Right lobe of liver (tissue), 6 donors: ENCODE results near the gene MICU1. TPM values are rescaled to one million over a fixed set of nuclear protein-coding genes. Genes with fewer than 3 reads are reported as not detected.

Experiments
- ATAC-seq, 4 donors: fragments of 200-7000 bp; cut with Tn5 transposase; one replicate each; pipeline ENCODE4 v1.9.1; 2020; ENCODE audit warnings: mild to moderate bottlenecking in 4 of 4, moderate library complexity in 4 of 4
- DNase-seq, 3 donors: peaks; one replicate each; pipeline ENCODE4 v3.0.0-alpha.2; 2020
- H3K27ac ChIP-seq, 3 donors: fragments of 200-600 bp; one replicate each; pipeline ENCODE4 v1.8.0; 2022
- H3K27me3 ChIP-seq, 2 donors: fragments of 200-600 bp; one replicate each; pipeline ENCODE4 v1.8.0; 2022
- H3K36me3 ChIP-seq, 4 donors: fragments of 200-600 bp; sonication (generic) in 1 of 4; one replicate each; pipeline versions ENCODE4 v1.5.1 to v1.8.0; 2017 to 2022; ENCODE audit warnings: control low read depth in 1 of 4
- H3K4me1 ChIP-seq, 4 donors: fragments of 200-600 bp; sonication (generic) in 1 of 4; one replicate each; pipeline versions ENCODE4 v1.5.1 to v1.8.0; 2017 to 2022; ENCODE audit warnings: control low read depth in 1 of 4
- H3K4me3 ChIP-seq, 3 donors: fragments of 200-600 bp; one replicate each; pipeline ENCODE4 v1.8.0; 2022
- H3K9me3 ChIP-seq, 4 donors: fragments of 200-600 bp; sonication (generic) in 1 of 4; one replicate each; pipeline versions ENCODE4 v1.5.1 to v1.8.0; 2017 to 2022; ENCODE audit warnings: control low read depth in 1 of 4
- POLR2A ChIP-seq: fragments of 450-650 bp; IDR thresholded peaks from one replicate; pipeline ENCODE4 v1.6.1; 2017; ENCODE audit warnings: antibody characterized with exemption, mild to moderate bottlenecking
- WGBS: methylation state at CpG from one replicate; pipeline ENCODE4 v1.1.6; 2018; ENCODE audit warnings: low coverage, low lambda C conversion rate; ENCODE audit not compliant: insufficient coverage; ENCODE audit errors: missing lambda C conversion rate; 5-methylcytosine and 5-hydroxymethylcytosine counted together
- intact Hi-C, 2 donors: fragments of 100-400 bp; cut with DNase I; formaldehyde crosslinking; loops; one replicate each; pipeline versions ENCODE4 v1.11.2 to v1.14.1; 2022
- total RNA-seq, 6 experiments: library from RNA; depleted of rRNA in 2 of 6; stranded (reverse); fragments of >200 nt in 2 of 6; fragmentation: NEBNext Ultra II Directional in 3 of 6; extraction: Animal tissue kit (Norgen Biotek cat#: 25700) in 3 of 6; gene quantifications; one replicate each; pipeline versions ENCODE4 v1.1.0 to v1.2.4, GENCODE V29; 2016 to 2023
- TF ChIP-seq, protein P1 (sequence below), 4 donors: fragments of 200-600 bp in 3 of 4; fragments of 450-650 bp in 1 of 4; IDR thresholded peaks; one replicate each; pipeline versions ENCODE4 v1.5.1 to v1.8.0; 2016 to 2022; ENCODE audit warnings: antibody characterized with exemption in 4 of 4, mild to moderate bottlenecking in 2 of 4
- donor health status: DM: no; HTN: yes; CAD: no.
- donor health status: DM: no; HTN: no; CAD: no.
- donor health status: DM: no; HTN: no; CAD: no.
- donor health status: DM: no; HTN: yes; CAD: no.
- donor health status: DM: no; HTN: yes; CAD: no.

MICU1 gene
- total RNA-seq, 6 experiments from 2014 or later = 25.3 to 55.3 (median 38.2) TPM

GRCh38 chr10:72645263-72645858 lies 19.5 kb upstream of the MICU1 start:
- TF ChIP-seq, protein P1, sequence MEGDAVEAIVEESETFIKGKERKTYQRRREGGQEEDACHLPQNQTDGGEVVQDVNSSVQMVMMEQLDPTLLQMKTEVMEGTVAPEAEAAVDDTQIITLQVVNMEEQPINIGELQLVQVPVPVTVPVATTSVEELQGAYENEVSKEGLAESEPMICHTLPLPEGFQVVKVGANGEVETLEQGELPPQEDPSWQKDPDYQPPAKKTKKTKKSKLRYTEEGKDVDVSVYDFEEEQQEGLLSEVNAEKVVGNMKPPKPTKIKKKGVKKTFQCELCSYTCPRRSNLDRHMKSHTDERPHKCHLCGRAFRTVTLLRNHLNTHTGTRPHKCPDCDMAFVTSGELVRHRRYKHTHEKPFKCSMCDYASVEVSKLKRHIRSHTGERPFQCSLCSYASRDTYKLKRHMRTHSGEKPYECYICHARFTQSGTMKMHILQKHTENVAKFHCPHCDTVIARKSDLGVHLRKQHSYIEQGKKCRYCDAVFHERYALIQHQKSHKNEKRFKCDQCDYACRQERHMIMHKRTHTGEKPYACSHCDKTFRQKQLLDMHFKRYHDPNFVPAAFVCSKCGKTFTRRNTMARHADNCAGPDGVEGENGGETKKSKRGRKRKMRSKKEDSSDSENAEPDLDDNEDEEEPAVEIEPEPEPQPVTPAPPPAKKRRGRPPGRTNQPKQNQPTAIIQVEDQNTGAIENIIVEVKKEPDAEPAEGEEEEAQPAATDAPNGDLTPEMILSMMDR (IDR thresholded peaks at IDR 0.05) = no peak
- no peak for TF ChIP-seq POLR2A
- Histone ChIP-seq H3K27ac (no peak overlapping the region), H3K9me3 (no peaks in the 10 kb centered on the region), H3K4me3 (no peak overlapping the region), H3K36me3 (no peaks in the 10 kb centered on the region), H3K27me3 (no peaks in the 10 kb centered on the region), H3K4me1 (no peaks in the 10 kb centered on the region)
- 60% methylated on average over 2 of the region's 2 CpGs for WGBS
- DNase-seq = no peak
- intact Hi-C loops = no loop called here
- ATAC-seq = no peak

- ATAC-seq (no peak), DNase-seq (no peak)
- Histone ChIP-seq H3K9me3 (no peaks in the 10 kb centered on the region), H3K27ac (no peak overlapping the region), H3K4me1 (peaks cover 0 to 13% (median 3%) of the 10 kb centered on the region in 4 donors), H3K27me3 (no peaks in the 10 kb centered on the region), H3K4me3 (no peak overlapping the region), H3K36me3 (no peaks in the 10 kb centered on the region)
- TF ChIP-seq, protein P1 (IDR thresholded peaks at IDR 0.05) = no peak
- TF ChIP-seq POLR2A = no peak
- intact Hi-C loops = no loop called here
- 70% methylated on average over 5 of the region's 5 CpGs for WGBS
Observed at GRCh38 chr10:72642318-72642717, 16.4 kb upstream of the MICU1 start.

GRCh38 chr10:72639441-72639873 lies 13.6 kb upstream of the MICU1 start:
- Histone ChIP-seq H3K36me3 (no peaks in the 10 kb centered on the region), H3K27ac (no peak overlapping the region), H3K4me3 (no peak overlapping the region), H3K27me3 (no peaks in the 10 kb centered on the region), H3K9me3 (no peaks in the 10 kb centered on the region), H3K4me1 (peaks cover 0 to 13% (median 3%) of the 10 kb centered on the region in 4 donors)
- intact Hi-C loops = no loop called here
- no peak for DNase-seq
- 84% methylated on average over 5 of the region's 5 CpGs for WGBS
- peak in 1 of 4 donors; percentile 8 for ATAC-seq
- no peak for TF ChIP-seq POLR2A
- TF ChIP-seq, protein P1 (IDR thresholded peaks at IDR 0.05) = no peak

DNA sequence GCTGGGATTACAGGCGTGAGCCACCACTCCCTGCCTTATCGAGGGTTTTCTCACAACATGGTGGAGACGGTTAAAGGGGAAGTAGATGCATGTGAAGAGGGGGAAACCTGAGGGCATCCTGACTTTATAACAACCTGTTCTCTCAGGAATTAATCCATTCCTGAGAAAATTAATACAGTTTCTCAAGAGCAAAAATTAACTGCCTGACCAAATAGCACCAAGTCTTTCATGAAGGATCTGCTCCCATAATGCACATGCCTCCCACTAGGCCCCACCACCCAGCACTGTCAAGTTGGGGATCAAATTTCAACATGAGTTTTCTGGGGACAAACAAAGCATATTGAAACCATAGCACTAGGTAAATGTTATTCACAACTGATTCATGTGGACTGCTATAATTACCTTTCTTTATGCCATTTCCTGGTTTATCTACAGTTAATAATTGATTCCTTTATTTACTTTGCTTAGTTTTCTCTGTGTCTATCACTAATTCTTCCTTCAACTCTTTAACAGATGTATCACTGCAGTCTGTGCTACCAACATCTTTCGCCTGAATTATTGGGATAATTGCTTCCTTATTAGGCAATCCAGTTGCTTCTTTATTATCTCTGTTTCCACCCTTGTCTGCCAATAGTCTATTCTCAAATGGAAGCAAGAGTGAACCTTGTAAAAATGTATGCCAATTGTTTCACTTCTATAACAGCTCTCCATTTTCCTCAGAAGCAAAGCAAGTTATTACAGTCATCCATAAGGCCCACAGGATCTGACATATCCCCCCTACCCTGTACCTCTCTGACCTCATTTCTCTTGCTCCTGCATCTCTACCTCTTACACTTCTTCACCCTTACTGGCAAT lies 12.9 kb upstream of the MICU1 start:
- WGBS = 42% methylated on average over 3 of the region's 4 CpGs
- Histone ChIP-seq H3K4me3 (no peak overlapping the region), H3K27ac (no peak overlapping the region), H3K9me3 (no peaks in the 10 kb centered on the region), H3K36me3 (no peaks in the 10 kb centered on the region), H3K27me3 (no peaks in the 10 kb centered on the region), H3K4me1 (peaks cover 0 to 13% (median 3%) of the 10 kb centered on the region in 4 donors)
- intact Hi-C loops = no loop called here
- TF ChIP-seq POLR2A = no peak
- TF ChIP-seq, protein P1 (IDR thresholded peaks at IDR 0.05) = no peak
- DNase-seq (no peak), ATAC-seq (peak in 3 of 4 donors; percentile 27 to 77 (median 61))
